HepG2 (cell line): ENCODE data around the gene IKZF5. TPM values are rescaled to one million over a fixed set of nuclear protein-coding genes. Genes with fewer than 3 reads are reported as not detected.

ENCODE experiments used
- ATF7 ChIP-seq, 2 experiments: fragments of 450-650 bp in 1 of 2; sonication (generic) in 1 of 2; formaldehyde crosslinking in 1 of 2; IDR thresholded peaks; 2 replicates each; pipeline versions ENCODE4 v1.4.0 to v1.6.1; 2016 to 2020; ENCODE audit warnings: antibody characterized with exemption in 1 of 2, mild to moderate bottlenecking in 1 of 2, missing genetic modification reagents in 1 of 2
- BHLHE40 ChIP-seq: IDR thresholded peaks from 2 replicates; pipeline ENCODE4 v1.6.1; 2011; ENCODE audit warnings: low read length, improper control_type of control experiment
- HOXA5 ChIP-seq: sonication (generic); formaldehyde crosslinking; IDR thresholded peaks from 2 replicates; pipeline ENCODE4 v1.4.0; 2020; ENCODE audit warnings: missing genetic modification reagents
- MXD4 ChIP-seq: IDR thresholded peaks from 2 replicates; pipeline ENCODE4 v1.6.1; 2016; ENCODE audit warnings: mild to moderate bottlenecking, missing biosample characterization, missing genetic modification reagents
- MYNN ChIP-seq: sonication (generic); formaldehyde crosslinking; IDR thresholded peaks from 2 replicates; pipeline ENCODE4 v1.4.0; 2020; ENCODE audit warnings: mild to moderate bottlenecking, low read depth, missing genetic modification reagents
- NCOR1 ChIP-seq: fragments of 200-600 bp; sonication (generic); IDR thresholded peaks from 2 replicates; pipeline ENCODE4 v1.7.0; 2017; ENCODE audit warnings: antibody characterized with exemption, low read length, borderline replicate concordance
- RAD51 ChIP-seq: fragments of 450-650 bp; IDR thresholded peaks from 2 replicates; pipeline ENCODE4 v1.6.1; 2016; ENCODE audit warnings: borderline replicate concordance
- RBFOX2 ChIP-seq: fragments of 200-400 bp; formaldehyde crosslinking; IDR thresholded peaks from 2 replicates; pipeline ENCODE4 v1.6.1; 2017; ENCODE audit warnings: low read depth, mild to moderate bottlenecking, low read length
- SIX1 ChIP-seq: sonication (generic); formaldehyde crosslinking; IDR thresholded peaks from 2 replicates; pipeline ENCODE4 v1.4.0; 2020; ENCODE audit warnings: missing genetic modification reagents, borderline replicate concordance
- SNAPC2 ChIP-seq: sonication (generic); formaldehyde crosslinking; IDR thresholded peaks from 2 replicates; pipeline ENCODE4 v1.8.1; 2022; ENCODE audit warnings: mild to moderate bottlenecking, missing genetic modification reagents
- SOX5 ChIP-seq: IDR thresholded peaks from 2 replicates; pipeline ENCODE4 v1.6.1; 2016; ENCODE audit warnings: borderline replicate concordance
- ZC3H13 ChIP-seq: sonication (generic); formaldehyde crosslinking; IDR thresholded peaks from 2 replicates; pipeline ENCODE4 v1.8.1; 2023; ENCODE audit warnings: mild to moderate bottlenecking, missing genetic modification reagents, moderate library complexity
- ZMYM2 ChIP-seq: sonication (generic); formaldehyde crosslinking; IDR thresholded peaks from 2 replicates; pipeline ENCODE4 v1.8.0; 2022; ENCODE audit warnings: mild to moderate bottlenecking, missing genetic modification reagents
- ZNF543 ChIP-seq: sonication (generic); formaldehyde crosslinking; IDR thresholded peaks from 2 replicates; pipeline ENCODE4 v1.4.0; 2020; ENCODE audit warnings: mild to moderate bottlenecking, missing genetic modification reagents
- ZNF598 ChIP-seq: sonication (generic); formaldehyde crosslinking; IDR thresholded peaks from 2 replicates; pipeline ENCODE4 v1.5.1; 2020; ENCODE audit warnings: mild to moderate bottlenecking, missing genetic modification reagents, borderline replicate concordance
- ZNF792 ChIP-seq: IDR thresholded peaks from 2 replicates; pipeline ENCODE4 v1.6.1; 2016
- ZNF850 ChIP-seq: sonication (generic); formaldehyde crosslinking; conservative IDR thresholded peaks from 2 replicates; pipeline ENCODE4 v1.9.0; 2021; ENCODE audit warnings: mild to moderate bottlenecking, missing genetic modification reagents
- polyA plus RNA-seq, 8 experiments: library from polyadenylated mRNA; depleted of rRNA in 3 of 8; stranded (reverse) in 7 of 8; unstranded in 1 of 8; fragments of >200 nt; fragmentation: Illumina TruSeq in 4 of 8; extraction: Trizol in 4 of 8; gene quantifications; 2 replicates each; pipeline versions ENCODE4 v1.2.1 to v1.2.3, GENCODE V29; 2011 to 2016; ENCODE audit warnings: low read depth in 4 of 8, missing spikeins in 1 of 8, mixed read lengths in 1 of 8; ENCODE audit not compliant: insufficient read depth in 1 of 8
- total RNA-seq, 5 experiments: library from RNA; depleted of rRNA; stranded (reverse); fragments of >200 nt; fragmentation: Illumina TruSeq; extraction: Trizol; gene quantifications; 2 replicates each; pipeline ENCODE4 v1.2.3, GENCODE V29; 2016; ENCODE audit warnings: low read depth in 1 of 5
- TF ChIP-seq, protein P1 (sequence below): sonication (generic); formaldehyde crosslinking; IDR thresholded peaks from 2 replicates; pipeline ENCODE4 v1.4.0; 2020; ENCODE audit warnings: missing genetic modification reagents
- TF ChIP-seq, protein P2 (sequence below): IDR thresholded peaks from 2 replicates; pipeline ENCODE4 v1.6.1; 2012; ENCODE audit warnings: inconsistent platforms
- TF ChIP-seq, protein P3 (sequence below): sonication (generic); formaldehyde crosslinking; IDR thresholded peaks from 2 replicates; pipeline ENCODE4 v1.4.0; 2020; ENCODE audit warnings: missing genetic modification reagents
- TF ChIP-seq, protein P4 (sequence below): sonication (generic); formaldehyde crosslinking; IDR thresholded peaks from 2 replicates; pipeline ENCODE4 v1.4.0; 2020; ENCODE audit warnings: missing genetic modification reagents
- TF ChIP-seq, protein P5 (sequence below): fragments of 450-650 bp; IDR thresholded peaks from 2 replicates; pipeline ENCODE4 v1.6.1; 2017
- TF ChIP-seq, protein P6 (sequence below): sonication (generic); formaldehyde crosslinking; IDR thresholded peaks from 2 replicates; pipeline ENCODE4 v1.5.0; 2020; ENCODE audit warnings: mild to moderate bottlenecking, missing genetic modification reagents, moderate library complexity

IKZF5 gene
- total and polyA plus RNA-seq, 2 of the 13 experiments (the other 11 are each of a cell fraction or from before 2014, with no cell fraction given): 3.7 to 12.0 TPM

DNA sequence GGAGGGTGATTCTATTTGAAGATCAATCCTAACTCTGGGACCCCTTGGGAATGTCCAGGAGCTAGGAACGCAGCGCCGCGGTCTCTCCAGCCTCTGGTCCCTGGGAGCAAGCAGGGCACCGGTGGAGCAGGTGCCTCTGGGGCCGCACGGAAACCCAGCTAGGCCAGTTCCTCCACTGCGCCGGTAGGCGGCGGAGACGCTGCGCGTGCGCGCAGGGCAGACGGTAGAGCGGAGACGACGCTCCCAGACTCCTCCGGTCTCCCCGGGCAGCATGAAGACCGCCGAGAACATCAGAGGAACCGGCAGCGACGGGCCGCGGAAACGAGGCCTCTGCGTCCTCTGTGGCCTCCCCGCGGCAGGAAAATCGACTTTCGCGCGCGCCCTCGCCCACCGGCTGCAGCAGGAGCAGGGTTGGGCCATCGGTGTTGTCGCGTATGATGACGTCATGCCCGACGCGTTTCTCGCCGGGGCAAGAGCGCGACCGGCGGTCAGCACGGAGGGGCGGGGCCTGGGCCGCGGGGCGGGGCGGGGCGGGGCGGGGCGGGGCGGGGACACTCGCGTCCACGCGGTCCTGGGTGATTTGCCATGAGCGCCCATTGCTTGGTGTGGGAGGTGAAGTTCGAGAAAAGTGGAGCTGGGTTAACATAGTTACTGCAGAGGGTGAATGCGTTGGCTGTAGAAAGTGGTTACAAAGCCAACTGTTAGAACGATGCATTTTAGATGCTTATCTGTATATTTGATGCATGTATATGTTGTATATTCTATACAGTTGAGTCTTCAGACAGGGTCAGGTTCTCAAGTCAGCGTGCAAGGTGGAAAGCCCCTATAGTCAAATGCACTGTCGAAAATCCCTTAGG, 28.2 kb downstream of the IKZF5 start, which contains the start of gene PSTK (continued):
- TF ChIP-seq MXD4 (no peak; the same call in 1 of the 2 replicates), ZNF850 (CRISPR knock-in tag) (no peak), SIX1 (CRISPR knock-in tag) (no peak), ZMYM2 (CRISPR knock-in tag) (0 out of 2 replicates have a peak, but pooled peaks have one; percentile 20), HOXA5 (CRISPR knock-in tag) (peak; percentile 86), BHLHE40 (peak; percentile 43; the same call in 1 of the 2 replicates), ZNF598 (CRISPR knock-in tag) (no peak), RAD51 (no peak), SNAPC2 (no peak), MYNN (no peak), RBFOX2 (peak; percentile 93), SOX5 (peak; percentile 37; the same call in 1 of the 2 replicates), ZNF543 (no peak), NCOR1 (no peak), ZNF792 (CRISPR knock-in tag) (peak; percentile 62; the same call in 1 of the 2 replicates), ATF7 (IDR thresholded peaks at IDR 0.05) (peak; percentile 99), ATF7 (CRISPR knock-in tag; IDR thresholded peaks at IDR 0.05) (peak; percentile 93), ZC3H13 (CRISPR knock-in tag) (peak; percentile 80; the same call in 1 of the 2 replicates)
- TF ChIP-seq, protein P1, sequence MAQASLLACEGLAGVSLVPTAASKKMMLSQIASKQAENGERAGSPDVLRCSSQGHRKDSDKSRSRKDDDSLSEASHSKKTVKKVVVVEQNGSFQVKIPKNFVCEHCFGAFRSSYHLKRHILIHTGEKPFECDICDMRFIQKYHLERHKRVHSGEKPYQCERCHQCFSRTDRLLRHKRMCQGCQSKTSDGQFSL (CRISPR knock-in tag): peak; percentile 55; the same call in 1 of the 2 replicates
- TF ChIP-seq, protein P2, sequence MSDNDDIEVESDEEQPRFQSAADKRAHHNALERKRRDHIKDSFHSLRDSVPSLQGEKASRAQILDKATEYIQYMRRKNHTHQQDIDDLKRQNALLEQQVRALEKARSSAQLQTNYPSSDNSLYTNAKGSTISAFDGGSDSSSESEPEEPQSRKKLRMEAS: peak; percentile 93
- TF ChIP-seq, protein P3, sequence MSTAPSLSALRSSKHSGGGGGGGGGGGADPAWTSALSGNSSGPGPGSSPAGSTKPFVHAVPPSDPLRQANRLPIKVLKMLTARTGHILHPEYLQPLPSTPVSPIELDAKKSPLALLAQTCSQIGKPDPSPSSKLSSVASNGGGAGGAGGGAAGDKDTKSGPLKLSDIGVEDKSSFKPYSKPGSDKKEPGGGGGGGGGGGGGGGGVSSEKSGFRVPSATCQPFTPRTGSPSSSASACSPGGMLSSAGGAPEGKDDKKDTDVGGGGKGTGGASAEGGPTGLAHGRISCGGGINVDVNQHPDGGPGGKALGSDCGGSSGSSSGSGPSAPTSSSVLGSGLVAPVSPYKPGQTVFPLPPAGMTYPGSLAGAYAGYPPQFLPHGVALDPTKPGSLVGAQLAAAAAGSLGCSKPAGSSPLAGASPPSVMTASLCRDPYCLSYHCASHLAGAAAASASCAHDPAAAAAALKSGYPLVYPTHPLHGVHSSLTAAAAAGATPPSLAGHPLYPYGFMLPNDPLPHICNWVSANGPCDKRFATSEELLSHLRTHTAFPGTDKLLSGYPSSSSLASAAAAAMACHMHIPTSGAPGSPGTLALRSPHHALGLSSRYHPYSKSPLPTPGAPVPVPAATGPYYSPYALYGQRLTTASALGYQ (CRISPR knock-in tag): no peak
- TF ChIP-seq, protein P4, sequence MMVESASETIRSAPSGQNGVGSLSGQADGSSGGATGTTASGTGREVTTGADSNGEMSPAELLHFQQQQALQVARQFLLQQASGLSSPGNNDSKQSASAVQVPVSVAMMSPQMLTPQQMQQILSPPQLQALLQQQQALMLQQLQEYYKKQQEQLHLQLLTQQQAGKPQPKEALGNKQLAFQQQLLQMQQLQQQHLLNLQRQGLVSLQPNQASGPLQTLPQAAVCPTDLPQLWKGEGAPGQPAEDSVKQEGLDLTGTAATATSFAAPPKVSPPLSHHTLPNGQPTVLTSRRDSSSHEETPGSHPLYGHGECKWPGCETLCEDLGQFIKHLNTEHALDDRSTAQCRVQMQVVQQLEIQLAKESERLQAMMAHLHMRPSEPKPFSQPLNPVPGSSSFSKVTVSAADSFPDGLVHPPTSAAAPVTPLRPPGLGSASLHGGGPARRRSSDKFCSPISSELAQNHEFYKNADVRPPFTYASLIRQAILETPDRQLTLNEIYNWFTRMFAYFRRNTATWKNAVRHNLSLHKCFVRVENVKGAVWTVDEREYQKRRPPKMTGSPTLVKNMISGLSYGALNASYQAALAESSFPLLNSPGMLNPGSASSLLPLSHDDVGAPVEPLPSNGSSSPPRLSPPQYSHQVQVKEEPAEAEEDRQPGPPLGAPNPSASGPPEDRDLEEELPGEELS (CRISPR knock-in tag): no peak; the same call in 1 of the 2 replicates
- TF ChIP-seq, protein P5, sequence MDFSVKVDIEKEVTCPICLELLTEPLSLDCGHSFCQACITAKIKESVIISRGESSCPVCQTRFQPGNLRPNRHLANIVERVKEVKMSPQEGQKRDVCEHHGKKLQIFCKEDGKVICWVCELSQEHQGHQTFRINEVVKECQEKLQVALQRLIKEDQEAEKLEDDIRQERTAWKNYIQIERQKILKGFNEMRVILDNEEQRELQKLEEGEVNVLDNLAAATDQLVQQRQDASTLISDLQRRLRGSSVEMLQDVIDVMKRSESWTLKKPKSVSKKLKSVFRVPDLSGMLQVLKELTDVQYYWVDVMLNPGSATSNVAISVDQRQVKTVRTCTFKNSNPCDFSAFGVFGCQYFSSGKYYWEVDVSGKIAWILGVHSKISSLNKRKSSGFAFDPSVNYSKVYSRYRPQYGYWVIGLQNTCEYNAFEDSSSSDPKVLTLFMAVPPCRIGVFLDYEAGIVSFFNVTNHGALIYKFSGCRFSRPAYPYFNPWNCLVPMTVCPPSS: no peak
- TF ChIP-seq, protein P6, sequence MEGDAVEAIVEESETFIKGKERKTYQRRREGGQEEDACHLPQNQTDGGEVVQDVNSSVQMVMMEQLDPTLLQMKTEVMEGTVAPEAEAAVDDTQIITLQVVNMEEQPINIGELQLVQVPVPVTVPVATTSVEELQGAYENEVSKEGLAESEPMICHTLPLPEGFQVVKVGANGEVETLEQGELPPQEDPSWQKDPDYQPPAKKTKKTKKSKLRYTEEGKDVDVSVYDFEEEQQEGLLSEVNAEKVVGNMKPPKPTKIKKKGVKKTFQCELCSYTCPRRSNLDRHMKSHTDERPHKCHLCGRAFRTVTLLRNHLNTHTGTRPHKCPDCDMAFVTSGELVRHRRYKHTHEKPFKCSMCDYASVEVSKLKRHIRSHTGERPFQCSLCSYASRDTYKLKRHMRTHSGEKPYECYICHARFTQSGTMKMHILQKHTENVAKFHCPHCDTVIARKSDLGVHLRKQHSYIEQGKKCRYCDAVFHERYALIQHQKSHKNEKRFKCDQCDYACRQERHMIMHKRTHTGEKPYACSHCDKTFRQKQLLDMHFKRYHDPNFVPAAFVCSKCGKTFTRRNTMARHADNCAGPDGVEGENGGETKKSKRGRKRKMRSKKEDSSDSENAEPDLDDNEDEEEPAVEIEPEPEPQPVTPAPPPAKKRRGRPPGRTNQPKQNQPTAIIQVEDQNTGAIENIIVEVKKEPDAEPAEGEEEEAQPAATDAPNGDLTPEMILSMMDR (CRISPR knock-in tag): peak; percentile 96
